Measurements from ENCODE around the gene HSPB7.
"Not testable (repeated sequence)": the region's sequence is repeated elsewhere in the genome, so short reads cannot be mapped to it uniquely, and the experiment has no call there.

Gene HSPB7

DNA sequence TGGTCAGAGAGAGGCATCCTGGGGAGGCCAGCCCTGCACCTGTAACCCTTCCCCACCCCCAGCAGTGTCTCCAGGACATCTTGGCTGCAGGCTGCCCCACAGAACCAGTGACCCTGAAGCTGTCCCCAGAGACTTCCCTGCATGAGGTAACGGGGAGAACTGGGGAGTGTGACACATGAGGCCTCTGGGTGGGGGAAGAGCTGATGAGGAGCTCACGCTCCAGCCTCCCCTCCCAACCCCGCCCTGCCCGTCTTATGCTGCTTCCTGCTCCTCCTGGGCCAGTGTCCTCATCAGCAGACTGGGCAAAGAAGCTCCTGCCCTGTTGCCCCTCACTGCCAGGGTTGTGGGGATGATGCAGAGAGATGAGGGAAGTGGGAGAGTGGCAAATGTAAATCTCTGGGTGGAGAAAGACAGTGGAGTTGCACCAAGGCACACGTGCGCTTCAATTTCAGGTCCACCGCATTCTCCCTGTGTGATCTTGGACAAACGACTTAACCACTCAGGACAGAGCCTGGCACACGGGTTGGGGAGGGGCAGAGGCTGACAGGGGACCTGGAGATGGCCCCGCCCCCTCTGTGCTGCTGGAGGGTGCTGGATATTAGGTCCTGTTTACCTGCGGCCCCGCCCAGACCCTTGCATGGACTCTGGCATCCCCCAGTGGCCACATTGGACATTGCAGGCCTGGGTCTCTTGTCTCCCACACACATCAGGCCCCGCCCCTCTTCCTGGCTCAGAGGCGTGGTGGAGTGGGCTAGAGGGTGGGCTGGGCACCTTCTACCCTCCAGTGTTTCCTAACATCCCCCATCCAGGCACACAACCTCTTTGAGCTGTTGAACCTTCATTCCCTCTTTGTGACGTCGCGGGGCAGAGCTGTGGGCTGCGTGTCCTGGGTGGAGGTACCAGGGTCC lies 38.0 kb upstream of the HSPB7 start:
- TF ChIP-seq POLR2AphosphoS5 (IDR thresholded peaks at IDR 0.05; ENCODE audit: low read depth, low read length) (no peak), POLR2A (IDR thresholded peaks at IDR 0.05; ENCODE audit: low read depth, low read length) (no peak), TAF1 (IDR thresholded peaks at IDR 0.05; ENCODE audit: borderline replicate concordance, low read depth, low read length) (no peak)
- peak; percentile 93 for FAIRE-seq
- DNase-seq (ENCODE audit: insufficient read length) = peak; percentile 93

DNA sequence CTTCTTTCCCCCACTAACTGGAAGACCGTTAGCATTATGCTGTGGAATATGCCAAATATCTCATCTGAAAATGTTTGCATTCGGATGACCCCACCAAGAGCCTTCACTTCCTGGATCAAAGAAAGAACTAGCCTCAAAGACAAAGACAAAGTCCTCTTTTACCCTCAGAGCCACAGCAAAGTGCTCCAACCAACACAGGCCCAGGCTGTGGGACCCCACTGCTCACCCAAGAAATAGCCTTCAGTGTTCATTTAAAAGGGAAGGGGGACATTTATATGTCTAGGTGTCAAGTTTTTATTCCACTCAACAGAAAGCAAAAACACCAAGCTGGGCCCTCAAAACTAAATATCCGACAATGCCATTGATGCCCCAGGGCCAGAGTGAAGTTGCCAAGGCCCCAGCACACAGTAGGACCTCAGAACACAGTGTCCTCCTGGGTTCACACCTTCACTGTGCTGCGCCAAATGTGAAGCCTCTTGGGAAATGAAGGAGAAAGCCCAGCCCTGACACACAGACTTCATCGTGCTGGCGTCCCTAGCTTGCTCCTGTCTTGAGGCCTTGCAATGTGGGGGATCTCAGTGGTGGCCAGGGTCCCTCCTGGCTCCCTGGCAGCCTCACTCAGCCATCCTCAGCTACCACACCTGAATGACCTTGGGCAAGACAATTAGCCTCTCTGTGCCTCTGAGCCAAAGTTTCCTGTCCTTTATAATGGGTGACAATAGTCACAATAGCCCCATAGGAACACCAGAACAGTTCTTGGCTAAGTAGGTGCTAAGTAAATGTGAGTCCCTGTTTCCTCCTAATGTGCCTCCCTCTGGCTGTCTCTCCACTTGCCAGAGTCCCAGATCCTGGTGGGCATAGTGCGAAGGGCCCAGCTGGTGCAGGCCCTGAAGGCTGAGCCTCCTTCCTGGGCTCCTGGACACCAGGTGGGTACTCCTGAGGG lies 37.0 kb upstream of the HSPB7 start:
- TF ChIP-seq POLR2A (IDR thresholded peaks at IDR 0.05; ENCODE audit: low read depth, low read length) (no peak), POLR2AphosphoS5 (IDR thresholded peaks at IDR 0.05; ENCODE audit: low read depth, low read length) (no peak), TAF1 (IDR thresholded peaks at IDR 0.05; ENCODE audit: borderline replicate concordance, low read depth, low read length) (no peak)
- FAIRE-seq (no peak), DNase-seq (ENCODE audit: insufficient read length) (no peak)

DNA sequence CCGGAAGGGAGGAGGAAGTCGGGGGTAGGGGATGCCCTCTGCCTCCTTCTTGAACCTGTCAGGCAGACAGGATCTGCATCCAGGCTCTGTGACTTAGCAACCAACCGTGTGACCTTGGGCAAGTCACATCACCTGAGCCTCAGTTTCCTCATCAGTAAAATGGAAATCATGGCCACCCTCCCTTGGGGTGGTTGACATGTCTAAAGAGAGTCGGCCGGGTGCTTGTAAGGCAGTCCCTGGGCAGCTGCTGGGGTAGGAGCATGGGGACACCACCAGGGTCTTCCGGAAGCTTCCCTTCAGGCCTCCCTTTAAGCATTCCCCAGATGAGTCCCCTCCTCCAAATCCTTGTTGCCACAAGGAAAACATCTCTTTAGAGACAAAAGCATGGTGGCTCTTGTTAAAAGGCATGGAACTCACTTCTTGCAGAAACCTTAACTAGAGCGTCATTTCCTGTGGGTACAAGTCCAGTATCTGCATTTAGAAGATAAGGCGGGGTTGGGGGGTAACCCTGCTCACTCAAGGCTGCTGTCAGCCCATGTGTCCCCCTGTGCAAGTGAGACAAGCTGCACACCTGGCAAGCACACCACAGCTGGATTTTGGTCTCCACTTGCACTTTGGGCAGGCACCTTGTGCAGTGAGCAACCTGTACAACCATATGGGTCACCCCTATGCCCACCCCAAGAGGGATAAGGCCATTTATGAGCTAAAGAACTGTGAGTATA lies 36.1 kb upstream of the HSPB7 start:
- no peak for TF ChIP-seq TAF1 (IDR thresholded peaks at IDR 0.05; ENCODE audit: borderline replicate concordance, low read depth, low read length)
- no peak for TF ChIP-seq POLR2AphosphoS5 (IDR thresholded peaks at IDR 0.05; ENCODE audit: low read depth, low read length)
- TF ChIP-seq POLR2A (IDR thresholded peaks at IDR 0.05; ENCODE audit: low read depth, low read length) = no peak
- FAIRE-seq (no peak), DNase-seq (ENCODE audit: insufficient read length) (no peak)

DNA sequence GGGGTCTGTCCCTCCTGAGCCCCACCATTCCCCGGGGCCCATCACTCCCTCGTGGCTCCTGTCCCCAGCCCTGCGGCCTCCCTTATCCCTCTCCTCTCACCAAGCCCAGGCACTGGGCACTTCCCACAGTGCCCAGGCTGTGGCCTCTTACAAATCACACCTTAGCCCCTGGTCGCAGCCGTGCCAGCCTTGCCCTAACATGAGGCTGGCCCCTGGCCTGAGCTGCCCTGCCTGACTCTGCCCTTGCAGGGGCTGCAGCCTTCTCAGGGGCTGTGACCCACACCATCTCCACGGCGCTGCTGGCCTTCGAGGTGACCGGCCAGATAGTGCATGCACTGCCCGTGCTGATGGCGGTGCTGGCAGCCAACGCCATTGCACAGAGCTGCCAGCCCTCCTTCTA lies 34.1 kb upstream of the HSPB7 start:
- not testable (repeated sequence) for FAIRE-seq; DNase-seq (ENCODE audit: insufficient read length)

DNA sequence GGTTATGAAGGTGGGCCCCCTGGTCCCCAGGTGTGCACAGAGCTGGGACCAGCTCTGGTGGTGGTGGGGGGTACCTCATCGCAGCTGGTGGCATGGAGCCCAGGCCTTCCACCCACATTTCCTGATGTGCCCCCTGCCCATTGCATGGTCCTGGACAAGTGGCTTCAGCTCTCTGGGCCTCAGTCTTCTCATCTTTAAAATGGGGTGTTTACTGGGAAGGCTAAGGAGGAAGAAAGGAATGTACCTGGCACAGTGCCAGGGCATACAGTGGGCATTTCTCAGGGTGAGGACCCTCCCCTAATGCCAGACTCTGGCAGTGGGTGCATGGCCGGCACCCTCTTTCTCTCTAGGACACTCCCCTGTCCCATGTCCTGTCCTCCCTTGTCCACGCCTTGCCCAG lies 33.2 kb upstream of the HSPB7 start:
- FAIRE-seq = no peak
- TF ChIP-seq TAF1 (IDR thresholded peaks at IDR 0.05; ENCODE audit: borderline replicate concordance, low read depth, low read length) = no peak
- TF ChIP-seq POLR2A (IDR thresholded peaks at IDR 0.05; ENCODE audit: low read depth, low read length) = no peak
- no peak for TF ChIP-seq POLR2AphosphoS5 (IDR thresholded peaks at IDR 0.05; ENCODE audit: low read depth, low read length)
- DNase-seq (ENCODE audit: insufficient read length) = no peak

DNA sequence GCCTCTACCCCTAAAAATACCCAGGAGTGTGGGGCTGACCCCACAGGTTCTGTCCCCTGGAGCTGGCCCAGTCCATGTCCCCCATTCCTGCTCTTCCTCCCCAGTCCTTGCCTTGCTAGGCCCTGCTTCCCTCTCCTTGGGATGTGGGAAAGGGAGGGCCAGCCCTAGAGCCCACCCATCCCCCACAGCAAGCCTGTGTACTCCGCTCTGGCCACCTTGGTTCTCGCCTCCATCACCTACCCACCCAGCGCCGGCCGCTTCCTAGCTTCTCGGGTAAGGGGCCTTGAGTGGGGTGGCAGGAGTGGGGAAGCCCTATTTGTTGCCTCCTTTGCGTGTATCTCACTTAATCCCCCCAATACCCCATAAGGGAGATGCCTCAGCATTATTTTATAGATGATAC lies 32.5 kb upstream of the HSPB7 start:
- DNase-seq (ENCODE audit: insufficient read length) = no peak
- FAIRE-seq = no peak
- no peak for TF ChIP-seq POLR2AphosphoS5 (IDR thresholded peaks at IDR 0.05; ENCODE audit: low read depth, low read length)
- no peak for TF ChIP-seq TAF1 (IDR thresholded peaks at IDR 0.05; ENCODE audit: borderline replicate concordance, low read depth, low read length)
- TF ChIP-seq POLR2A (IDR thresholded peaks at IDR 0.05; ENCODE audit: low read depth, low read length) = no peak

DNA sequence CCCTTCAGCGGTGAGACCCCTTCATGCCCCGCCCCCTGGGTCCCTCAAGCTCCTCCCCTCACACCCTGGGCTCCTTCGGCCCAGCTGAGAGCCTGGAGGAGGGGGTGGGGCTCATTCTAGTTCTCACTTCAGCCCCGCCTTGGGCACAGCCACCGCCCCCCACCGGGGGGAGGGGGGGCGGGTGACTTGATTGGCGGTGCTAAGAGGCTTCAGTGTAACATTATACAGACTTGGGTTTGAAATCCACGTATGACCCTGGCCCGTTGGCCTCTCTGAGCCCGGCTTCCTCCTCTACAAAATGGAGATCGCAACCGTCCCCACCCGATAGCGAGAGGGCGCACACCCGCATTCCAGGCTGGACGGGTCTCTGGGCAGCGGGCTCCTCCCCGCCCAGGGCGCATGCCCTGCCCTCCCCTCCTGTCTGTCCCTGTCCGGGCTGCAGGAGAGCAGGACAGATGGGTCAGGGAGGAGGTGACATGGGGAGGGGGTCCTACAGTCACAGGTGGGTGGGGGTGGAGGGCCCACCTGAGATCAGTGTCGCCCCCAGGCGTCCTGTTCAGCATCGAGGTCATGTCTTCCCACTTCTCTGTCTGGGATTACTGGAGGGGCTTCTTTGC lies 30.8 kb upstream of the HSPB7 start:
- DNase-seq (ENCODE audit: insufficient read length) = no peak
- TF ChIP-seq TAF1 (IDR thresholded peaks at IDR 0.05; ENCODE audit: borderline replicate concordance, low read depth, low read length) (no peak), POLR2A (IDR thresholded peaks at IDR 0.05; ENCODE audit: low read depth, low read length) (no peak), POLR2AphosphoS5 (IDR thresholded peaks at IDR 0.05; ENCODE audit: low read depth, low read length) (no peak)
- FAIRE-seq = no peak

DNA sequence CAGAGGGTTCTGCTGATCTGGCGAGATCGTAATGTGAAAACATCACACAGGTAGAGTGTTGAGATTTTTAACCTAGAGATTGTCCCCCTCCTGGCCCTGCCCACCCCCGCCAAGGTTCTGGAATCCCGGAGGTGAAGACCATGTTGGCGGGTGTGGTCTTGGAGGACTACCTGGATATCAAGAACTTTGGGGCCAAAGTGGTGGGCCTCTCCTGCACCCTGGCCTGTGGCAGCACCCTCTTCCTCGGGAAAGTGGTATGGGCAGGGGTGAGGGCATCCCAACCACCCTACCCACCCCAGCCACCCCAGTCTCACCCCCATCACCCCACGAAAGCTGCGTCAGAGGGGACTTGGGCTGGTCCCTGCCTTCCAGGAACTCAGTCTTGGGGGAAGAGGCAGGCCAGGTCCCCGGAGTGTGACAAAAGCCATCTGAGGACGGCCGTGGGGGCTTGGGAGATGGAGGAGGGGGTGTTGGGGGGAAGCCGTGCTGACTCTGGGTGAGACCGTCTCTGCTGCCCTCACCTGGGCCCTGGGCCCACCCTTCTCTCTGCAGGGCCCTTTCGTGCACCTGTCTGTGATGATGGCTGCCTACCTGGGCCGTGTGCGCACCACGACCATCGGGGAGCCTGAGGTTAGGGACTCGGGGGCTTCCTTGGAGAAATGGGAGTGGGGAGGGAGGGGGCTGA lies 30.1 kb upstream of the HSPB7 start:
- DNase-seq (ENCODE audit: insufficient read length) (no peak), FAIRE-seq (no peak)
- TF ChIP-seq POLR2A (IDR thresholded peaks at IDR 0.05; ENCODE audit: low read depth, low read length) = no peak
- no peak for TF ChIP-seq TAF1 (IDR thresholded peaks at IDR 0.05; ENCODE audit: borderline replicate concordance, low read depth, low read length)
- TF ChIP-seq POLR2AphosphoS5 (IDR thresholded peaks at IDR 0.05; ENCODE audit: low read depth, low read length) = no peak

DNA sequence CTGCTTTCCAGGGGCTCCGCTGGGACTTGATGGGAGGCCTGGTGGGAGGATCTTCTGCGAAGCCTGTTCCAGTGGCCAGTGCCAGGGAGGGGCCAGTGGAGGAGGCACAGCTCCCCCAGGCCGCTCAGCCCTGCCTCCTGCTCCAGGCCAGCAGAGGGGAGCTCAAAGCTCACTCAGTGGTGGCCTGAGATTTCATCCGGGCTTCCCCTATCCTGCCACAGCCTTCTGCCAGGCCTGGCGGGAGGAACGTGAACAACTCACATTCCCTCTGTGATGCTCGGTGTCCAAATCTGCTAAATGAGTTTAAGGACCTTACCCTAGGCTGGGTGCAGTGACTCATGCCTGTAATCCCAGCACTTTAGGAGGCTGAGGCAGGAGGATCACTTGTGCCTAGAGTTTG lies 29.0 kb upstream of the HSPB7 start:
- FAIRE-seq (no peak), DNase-seq (ENCODE audit: insufficient read length) (no peak)
- no peak for TF ChIP-seq POLR2A (IDR thresholded peaks at IDR 0.05; ENCODE audit: low read depth, low read length)

DNA sequence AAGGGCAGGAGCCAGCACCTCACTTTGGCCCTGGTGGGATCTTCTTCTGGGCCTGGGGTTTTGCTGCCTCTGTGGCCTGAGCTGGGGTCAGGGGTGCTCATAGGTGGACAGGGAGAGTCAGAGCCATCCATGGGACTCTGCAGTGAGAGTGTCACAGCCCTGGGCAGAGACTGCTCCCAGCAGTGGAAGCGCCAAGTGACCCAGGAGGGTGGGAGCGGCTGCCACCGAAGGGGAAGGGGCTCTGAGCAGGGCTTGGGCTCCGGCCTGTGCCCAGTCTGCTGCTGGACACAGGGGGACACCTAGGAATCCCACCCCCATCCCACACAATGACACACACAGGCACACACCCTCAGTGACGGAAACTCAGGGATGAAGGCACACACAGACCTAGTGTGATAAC lies 26.1 kb upstream of the HSPB7 start:
- TF ChIP-seq POLR2AphosphoS5 (IDR thresholded peaks at IDR 0.05; ENCODE audit: low read depth, low read length) = no peak
- TF ChIP-seq TAF1 (IDR thresholded peaks at IDR 0.05; ENCODE audit: borderline replicate concordance, low read depth, low read length) = no peak
- no peak for TF ChIP-seq POLR2A (IDR thresholded peaks at IDR 0.05; ENCODE audit: low read depth, low read length)
- DNase-seq (ENCODE audit: insufficient read length) (no peak), FAIRE-seq (no peak)
